Neural cell (in vitro differentiated cells): ENCODE results near the gene PDXDC1. TPM values are rescaled to one million over a fixed set of nuclear protein-coding genes. Genes with fewer than 3 reads are reported as not detected.
"Not testable (repeated sequence)": the region's sequence is repeated elsewhere in the genome, so short reads cannot be mapped to it uniquely, and the experiment has no call there.

Experiments
- H2AFZ ChIP-seq: fragments of 200-600, 300-800 bp; sonication (generic), shearing (Covaris generic); 2 replicates; pipeline ENCODE4 v1.6.0; 2014; ENCODE audit warnings: low read depth, mild to moderate bottlenecking, antibody characterized with exemption, low read length, moderate library complexity
- H3F3A ChIP-seq: fragments of 200-600 bp; shearing (Covaris generic); 2 replicates; pipeline ENCODE4 v1.6.1; 2016; ENCODE audit warnings: mild to moderate bottlenecking, moderate library complexity, mixed read lengths, antibody characterized with exemption, low read length; ENCODE audit not compliant: insufficient read depth, poor library complexity, severe bottlenecking
- H3K27ac ChIP-seq: fragments of 200-600, 300-800 bp; sonication (generic), shearing (Covaris generic); 2 replicates; pipeline ENCODE4 v1.5.1; 2014; ENCODE audit warnings: mild to moderate bottlenecking, low read length, moderate library complexity
- H3K27me3 ChIP-seq: fragments of 300-800, 200-600 bp; sonication (generic), shearing (Covaris generic); 2 replicates; pipeline ENCODE4 v1.6.0; 2014; ENCODE audit warnings: mild to moderate bottlenecking, low read depth, low read length, moderate library complexity; ENCODE audit not compliant: insufficient read depth
- H3K36me3 ChIP-seq: fragments of 300-800, 200-600 bp; sonication (generic), shearing (Covaris generic); 2 replicates; pipeline ENCODE4 v1.5.1; 2014; ENCODE audit warnings: mild to moderate bottlenecking, antibody characterized with exemption, low read length, moderate library complexity; ENCODE audit not compliant: insufficient read depth
- H3K4me2 ChIP-seq: fragments of 300-800, 200-600 bp; sonication (generic), shearing (Covaris generic); 2 replicates; pipeline ENCODE4 v1.6.0; 2014; ENCODE audit warnings: mild to moderate bottlenecking, low read length
- H3K4me3 ChIP-seq: fragments of 300-800, 200-600 bp; sonication (generic), shearing (Covaris generic); 2 replicates; pipeline ENCODE4 v1.5.1; 2014; ENCODE audit warnings: mild to moderate bottlenecking, low read length, moderate library complexity
- H3K79me2 ChIP-seq: fragments of 200-600 bp; shearing (Covaris generic); replicated peaks from 2 replicates; pipeline ENCODE4 v1.6.0; 2014; ENCODE audit warnings: mild to moderate bottlenecking, low read length, moderate library complexity; ENCODE audit not compliant: insufficient read depth
- H3K9ac ChIP-seq: fragments of 300-800, 200-600 bp; sonication (generic), shearing (Covaris generic); 2 replicates; pipeline ENCODE4 v1.6.1; 2016; ENCODE audit warnings: mild to moderate bottlenecking, low read length, mixed read lengths
- H3K9me2 ChIP-seq: fragments of 200-600 bp; shearing (Covaris generic); 2 replicates; pipeline ENCODE4 v1.6.1; 2016; ENCODE audit warnings: mild to moderate bottlenecking, low read length, mixed read lengths; ENCODE audit not compliant: insufficient read depth
- H3K9me3 ChIP-seq: fragments of 200-600, 300-800 bp; sonication (generic), shearing (Covaris generic); 2 replicates; pipeline ENCODE4 v1.6.1; 2016; ENCODE audit warnings: mild to moderate bottlenecking, mixed run types, low read length, moderate library complexity, mixed read lengths
- H4K20me1 ChIP-seq: fragments of 200-600 bp; shearing (Covaris generic); 2 replicates; pipeline ENCODE4 v1.6.1; 2016; ENCODE audit warnings: mild to moderate bottlenecking, mixed run types; ENCODE audit not compliant: insufficient read depth
- polyA plus RNA-seq: library from polyadenylated mRNA; depleted of rRNA; stranded (reverse); fragments of >200 nt; gene quantifications from 2 replicates; pipeline ENCODE4 v1.2.3, GENCODE V29; 2014

Gene PDXDC1
- polyA plus RNA-seq, 1 donor from 2014 or later: 69.9 TPM

GRCh38 chr16:14981234-14981633 is 6.4 kb downstream of the PDXDC1 start:
- not testable (repeated sequence) for H3K27me3 ChIP-seq, H3K9ac ChIP-seq, H2AFZ ChIP-seq, H3K4me2 ChIP-seq, H3K9me3 ChIP-seq, H3F3A ChIP-seq, H3K36me3 ChIP-seq, H3K9me2 ChIP-seq, H4K20me1 ChIP-seq, H3K4me3 ChIP-seq, H3K27ac ChIP-seq
- peaks cover 16% of the 10 kb centered on the region for H3K79me2 ChIP-seq

GRCh38 chr16:14982521-14982920 is 7.7 kb downstream of the PDXDC1 start:
- not testable (repeated sequence) for H3K9me3 ChIP-seq, H2AFZ ChIP-seq, H3K36me3 ChIP-seq, H3F3A ChIP-seq, H3K79me2 ChIP-seq, H3K9ac ChIP-seq, H3K27me3 ChIP-seq, H3K4me2 ChIP-seq, H3K9me2 ChIP-seq, H4K20me1 ChIP-seq, H3K4me3 ChIP-seq, H3K27ac ChIP-seq

GRCh38 chr16:14988092-14988491 is 13.3 kb downstream of the PDXDC1 start:
- H3K9me2 ChIP-seq, H3K27me3 ChIP-seq, H3K27ac ChIP-seq, H3K4me2 ChIP-seq, H3F3A ChIP-seq, H3K4me3 ChIP-seq, H3K9ac ChIP-seq, H2AFZ ChIP-seq, H4K20me1 ChIP-seq, H3K79me2 ChIP-seq, H3K36me3 ChIP-seq, H3K9me3 ChIP-seq: not testable (repeated sequence)

- not testable (repeated sequence) for H3K27ac ChIP-seq, H2AFZ ChIP-seq, H3K4me2 ChIP-seq, H3K9ac ChIP-seq, H3K9me2 ChIP-seq, H3F3A ChIP-seq, H3K79me2 ChIP-seq, H3K9me3 ChIP-seq, H3K4me3 ChIP-seq, H3K36me3 ChIP-seq, H4K20me1 ChIP-seq, H3K27me3 ChIP-seq
These were observed 13.9 kb downstream of the PDXDC1 start for GRCh38 chr16:14988661-14989191.

- H3K4me2 ChIP-seq, H2AFZ ChIP-seq, H4K20me1 ChIP-seq, H3F3A ChIP-seq, H3K36me3 ChIP-seq, H3K79me2 ChIP-seq, H3K27ac ChIP-seq, H3K9me2 ChIP-seq, H3K4me3 ChIP-seq, H3K27me3 ChIP-seq, H3K9ac ChIP-seq, H3K9me3 ChIP-seq: not testable (repeated sequence)
These were observed 14.8 kb downstream of the PDXDC1 start for GRCh38 chr16:14989291-14990281.

GRCh38 chr16:14993277-14994151 is 18.7 kb downstream of the PDXDC1 start:
- H3K27ac ChIP-seq, H3F3A ChIP-seq: not testable (repeated sequence)

GRCh38 chr16:14996702-14997101 is 21.9 kb downstream of the PDXDC1 start:
- not testable (repeated sequence) for H3K79me2 ChIP-seq, H3K4me3 ChIP-seq, H3K4me2 ChIP-seq, H3K36me3 ChIP-seq, H3F3A ChIP-seq, H3K9me3 ChIP-seq, H2AFZ ChIP-seq, H3K9me2 ChIP-seq, H3K9ac ChIP-seq, H4K20me1 ChIP-seq, H3K27me3 ChIP-seq, H3K27ac ChIP-seq

More at GRCh38 chr16:14993277-14994151, 18.7 kb downstream of the PDXDC1 start:
- not testable (repeated sequence) for H4K20me1 ChIP-seq, H3K4me2 ChIP-seq, H3K9me3 ChIP-seq, H2AFZ ChIP-seq, H3K9ac ChIP-seq, H3K79me2 ChIP-seq, H3K9me2 ChIP-seq, H3K36me3 ChIP-seq, H3K27me3 ChIP-seq, H3K4me3 ChIP-seq
